Left colon (tissue), 2 donors: ENCODE data around the gene C2orf92. TPM values are rescaled to one million over a fixed set of nuclear protein-coding genes. Genes with fewer than 3 reads are reported as not detected.
"Not testable (repeated sequence)": the region's sequence is repeated elsewhere in the genome, so short reads cannot be mapped to it uniquely, and the experiment has no call there.

Experiments used
- ATAC-seq: fragments of 200-7000 bp; cut with Tn5 transposase; one replicate; pipeline ENCODE4 v1.9.1; 2020; ENCODE audit warnings: mild to moderate bottlenecking, moderate library complexity
- DNase-seq, 2 donors: peaks; one replicate each; pipeline ENCODE4 v3.0.0-alpha.2; 2020
- intact Hi-C, 2 donors: fragments of 100-400 bp; cut with DNase I in 1 of 2; cut with micrococcal nuclease in 1 of 2; formaldehyde crosslinking; loops; one replicate each; pipeline versions ENCODE4 v1.11.2 to v1.14.0; 2022; cut with DNase I, micrococcal nuclease
- total RNA-seq, 2 donors: library from RNA; stranded (reverse); fragmentation: NEBNext Ultra II Directional; extraction: Animal tissue kit (Norgen Biotek cat#: 25700); gene quantifications; one replicate each; pipeline ENCODE4 v1.2.1, GENCODE V29; 2021
- donor health status: DM: no; HTN: no; CAD: no.
- donor health status: DM: yes; HTN: yes; CAD: no.

Gene C2orf92
- total RNA-seq, 2 donors from 2014 or later: 7.2 to 7.8 TPM

DNA sequence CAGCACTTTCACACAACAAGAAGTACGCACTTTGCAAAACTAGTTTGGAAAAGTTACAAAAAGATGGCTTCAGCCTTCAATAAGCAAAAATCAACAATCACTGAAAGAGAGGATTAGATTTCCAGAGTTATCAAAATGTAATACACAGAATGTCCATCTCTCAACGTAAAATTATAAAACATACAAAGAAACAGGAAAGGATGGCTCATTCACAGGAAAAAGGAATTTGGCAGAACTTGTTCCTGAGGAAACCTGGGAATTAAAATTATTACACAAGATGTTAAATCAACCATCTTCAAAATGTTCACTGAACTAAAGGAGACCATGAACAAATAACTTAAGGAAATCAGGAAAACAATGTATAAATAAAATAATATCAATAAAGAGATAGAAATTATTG, 8.0 kb downstream of the C2orf92 start:
- DNase-seq (no peak), ATAC-seq (no peak)

DNA sequence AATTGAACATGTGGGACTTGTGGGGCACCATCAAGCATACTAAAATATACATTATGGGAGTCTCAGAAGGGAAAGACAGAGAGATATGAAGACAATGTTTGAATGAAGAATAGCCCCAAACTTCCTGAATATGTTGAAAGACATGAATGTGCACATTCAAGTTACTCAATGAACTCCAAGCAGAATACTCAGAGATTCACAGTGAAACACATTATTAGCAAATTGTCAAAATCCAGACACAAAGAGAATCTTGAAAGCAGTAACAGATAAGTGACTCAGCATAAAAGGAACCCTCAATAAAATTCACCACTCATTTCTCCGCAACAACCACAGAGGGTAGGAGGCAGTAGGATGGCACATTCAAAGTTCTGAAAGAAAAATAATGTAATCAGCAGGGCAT, 8.8 kb downstream of the C2orf92 start:
- DNase-seq (no peak), ATAC-seq (no peak)
- intact Hi-C loops: no loop called here

More for the DNA sequence above, 8.0 kb downstream of the C2orf92 start:
- intact Hi-C loops: no loop called here

DNA sequence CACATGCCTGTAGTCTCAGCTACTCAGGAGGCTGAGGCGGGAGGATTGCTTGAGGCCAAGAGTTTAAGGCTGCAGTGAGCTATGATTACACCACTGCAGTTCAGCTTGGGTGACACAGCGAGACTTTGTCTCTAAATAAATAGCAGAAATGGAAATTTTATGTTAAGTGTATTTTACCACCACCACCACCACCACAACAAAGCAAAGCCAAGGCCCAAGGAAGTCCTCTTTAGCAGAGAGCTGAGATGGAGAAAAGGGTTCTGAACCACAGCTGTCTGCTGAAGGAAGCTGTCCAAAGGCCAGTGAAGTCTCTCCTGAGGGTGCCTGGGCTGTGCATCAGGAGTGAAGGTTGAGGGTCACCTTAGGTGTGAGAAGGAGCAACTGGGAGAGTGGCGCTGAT, 17.7 kb downstream of the C2orf92 start:
- ATAC-seq, intact Hi-C loops, DNase-seq: not testable (repeated sequence)

DNA sequence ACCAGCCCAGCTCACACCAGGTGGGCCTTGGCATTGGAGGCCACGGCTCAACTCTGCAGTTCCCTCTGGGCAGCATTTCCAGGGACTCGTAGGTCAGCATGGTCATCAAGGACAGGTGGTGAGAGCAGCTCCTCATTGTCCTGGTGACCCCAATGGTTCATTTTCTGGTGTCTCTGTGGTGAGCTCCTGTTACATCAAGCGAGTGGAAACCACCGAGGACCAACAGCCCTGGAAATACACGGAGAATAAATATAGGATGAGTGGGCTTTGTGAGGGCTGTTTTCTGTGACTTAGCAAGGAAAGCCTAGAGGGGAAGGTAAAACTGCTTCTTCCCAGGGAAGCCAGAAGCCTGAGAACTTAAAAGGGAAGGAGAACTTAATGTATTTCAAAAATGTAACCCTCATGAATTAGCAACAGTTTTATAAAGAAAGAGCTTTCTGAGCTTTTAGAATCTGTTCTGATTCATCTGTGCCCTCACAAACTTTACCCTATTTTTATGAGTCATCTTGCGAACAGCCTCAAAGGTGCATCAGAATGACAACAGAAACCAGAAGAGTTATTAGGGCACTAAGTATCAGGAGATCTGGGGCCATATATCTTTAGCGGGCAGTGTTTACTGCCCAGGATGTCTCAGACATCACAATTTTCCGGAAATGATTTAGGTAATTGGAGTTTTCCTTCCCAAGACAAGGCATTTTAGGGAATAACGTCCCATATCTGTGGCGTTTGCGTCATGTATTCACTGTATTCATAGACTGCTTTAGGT, 18.7 kb downstream of the C2orf92 start:
- intact Hi-C loops: no loop called here
- ATAC-seq (no peak), DNase-seq (no peak)

DNA sequence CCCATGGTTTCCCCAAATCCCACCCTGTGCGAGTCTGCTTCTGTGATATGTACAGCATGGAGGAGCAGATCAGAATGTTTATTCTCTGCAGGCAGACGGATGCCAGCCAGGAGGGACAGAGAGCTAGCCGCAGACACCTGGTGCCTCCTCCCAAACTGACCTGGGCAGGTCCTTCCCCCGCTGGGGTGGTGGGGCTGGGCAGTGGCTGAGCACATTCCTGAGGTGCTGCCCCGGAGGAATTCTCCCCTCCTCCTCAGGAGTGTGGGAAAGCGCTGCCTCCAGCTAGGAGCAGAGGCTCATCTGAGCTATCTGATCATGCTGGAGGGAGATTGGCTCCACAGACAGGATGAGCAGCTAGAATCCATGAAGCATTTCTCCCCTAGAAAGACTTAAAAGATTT, 21.7 kb downstream of the C2orf92 start:
- intact Hi-C loops: loop anchor here in 1 of 2 donors (10.0 kb wide), 1 partner anchor 1626 kb away; no protein-coding TSS in a partner anchor
- no peak for DNase-seq
- ATAC-seq: no peak

DNA sequence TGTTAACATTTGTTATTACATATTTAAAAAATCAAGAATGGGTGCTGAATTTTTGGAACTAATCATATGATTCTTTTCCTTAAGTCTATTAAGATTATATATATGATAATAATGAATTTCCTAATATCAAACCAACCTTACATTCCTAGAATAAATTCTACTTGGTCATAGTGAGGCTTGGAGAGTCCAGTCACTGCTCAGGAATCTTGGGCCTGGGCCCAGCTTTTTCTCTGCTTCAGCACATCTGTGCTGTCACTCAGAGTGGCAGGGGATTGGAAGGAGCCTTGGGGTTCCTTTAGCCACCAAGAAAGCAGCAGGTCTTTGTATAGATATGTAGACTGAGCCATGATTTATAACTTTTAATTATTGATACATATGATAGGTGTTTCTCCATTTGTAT, 24.0 kb downstream of the C2orf92 start:
- no peak for ATAC-seq
- intact Hi-C loops: loop anchor here in 1 of 2 donors (10.0 kb wide), 1 partner anchor 1629 kb away; no protein-coding TSS in a partner anchor
- DNase-seq: no peak

DNA sequence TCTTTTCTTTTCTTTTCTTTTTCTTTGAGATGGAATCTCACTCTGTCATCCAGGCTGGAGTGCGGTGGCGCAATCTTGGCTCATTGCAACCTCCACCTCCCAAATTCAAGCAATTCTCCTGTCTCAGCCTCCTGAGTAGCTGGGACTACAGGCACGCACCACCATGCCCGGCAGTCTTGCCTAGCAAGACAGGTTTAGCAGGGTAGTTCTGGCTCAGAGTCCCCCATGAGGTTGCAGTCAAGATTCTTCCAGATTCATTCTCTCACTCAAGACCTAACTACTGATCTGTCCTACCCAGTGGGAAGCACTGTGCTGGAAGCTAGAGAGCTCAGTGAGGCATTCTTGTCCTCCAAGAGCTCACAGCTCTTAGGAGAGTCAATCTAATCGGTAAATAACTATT, 26.2 kb downstream of the C2orf92 start:
- intact Hi-C loops: loop anchor here in 1 of 2 donors (10.0 kb wide), 1 partner anchor 1631 kb away; no protein-coding TSS in a partner anchor
- ATAC-seq (no peak), DNase-seq (no peak)

DNA sequence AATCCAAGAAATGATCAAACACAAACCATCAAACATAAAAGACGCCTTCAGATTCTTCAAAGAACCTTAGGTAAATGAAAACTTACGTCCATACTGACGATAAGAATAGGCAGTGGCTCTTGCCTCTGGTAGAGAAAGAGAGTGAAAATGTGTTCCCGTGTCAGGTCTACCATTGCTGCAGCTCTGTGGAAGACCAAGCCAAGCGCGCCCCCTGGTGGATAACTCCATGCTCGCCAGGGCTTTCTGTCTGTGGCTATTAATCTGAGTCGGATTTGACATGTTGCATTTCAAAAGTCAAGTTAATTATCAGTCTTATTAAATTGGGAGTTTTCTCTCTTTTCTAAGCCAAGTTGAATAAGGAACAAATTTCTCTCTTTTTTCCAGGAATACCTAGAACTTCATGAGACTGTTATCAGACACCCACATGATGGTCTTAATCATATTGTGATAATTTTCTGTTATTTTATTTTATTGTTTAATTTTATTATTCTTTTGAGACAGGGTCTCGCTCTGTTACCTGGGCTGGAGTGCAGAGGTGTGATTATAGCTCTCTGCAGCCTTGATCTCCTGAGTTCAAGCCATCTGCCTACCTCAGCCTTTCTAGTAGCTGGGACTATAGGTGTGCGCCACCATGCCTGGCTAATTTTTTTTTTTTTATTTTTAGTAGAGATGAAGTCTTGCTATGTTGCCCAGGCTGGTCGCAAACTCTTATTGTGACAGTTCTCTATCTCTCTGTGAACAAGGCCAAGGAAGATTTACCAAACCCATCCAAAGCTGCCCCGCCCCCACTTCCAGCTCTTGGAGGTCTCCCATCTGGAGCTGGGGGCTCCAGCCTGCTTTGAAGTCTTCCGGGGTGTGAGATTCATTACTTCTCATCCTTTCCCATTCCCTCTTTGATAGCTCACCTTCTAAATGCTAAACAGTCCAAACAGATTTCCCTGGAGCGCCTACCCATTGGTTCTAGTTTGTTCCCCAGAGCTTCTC, 28.0 kb downstream of the C2orf92 start:
- DNase-seq: peak; percentile 75 to 95
- intact Hi-C loops: loop anchor here in 1 of 2 donors (10.0 kb wide), 1 partner anchor 1633 kb away; no protein-coding TSS in a partner anchor
- peak; percentile 96 for ATAC-seq

DNA sequence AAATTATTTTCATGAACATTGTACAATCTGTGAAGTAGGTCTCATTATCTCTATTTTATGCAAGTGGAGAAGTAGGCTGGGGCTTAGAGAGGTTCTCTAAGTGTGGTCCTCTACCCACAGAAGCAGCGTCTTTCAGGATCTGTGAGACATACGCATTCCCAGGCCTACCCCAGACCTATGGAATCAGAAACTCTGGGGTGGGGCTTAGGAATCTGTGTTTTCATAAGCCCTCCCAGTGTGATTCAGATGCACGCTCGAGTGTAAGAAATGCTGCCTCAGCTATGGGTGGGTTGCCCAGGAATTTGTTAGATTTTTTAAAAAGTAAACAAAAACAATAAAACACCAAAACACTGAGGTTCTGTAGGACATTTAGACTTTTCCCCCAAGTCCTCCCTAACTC, 29.0 kb downstream of the C2orf92 start:
- ATAC-seq (no peak), DNase-seq (no peak)
- intact Hi-C loops: loop anchor here in 1 of 2 donors (10.0 kb wide), 1 partner anchor 1634 kb away; no protein-coding TSS in a partner anchor

DNA sequence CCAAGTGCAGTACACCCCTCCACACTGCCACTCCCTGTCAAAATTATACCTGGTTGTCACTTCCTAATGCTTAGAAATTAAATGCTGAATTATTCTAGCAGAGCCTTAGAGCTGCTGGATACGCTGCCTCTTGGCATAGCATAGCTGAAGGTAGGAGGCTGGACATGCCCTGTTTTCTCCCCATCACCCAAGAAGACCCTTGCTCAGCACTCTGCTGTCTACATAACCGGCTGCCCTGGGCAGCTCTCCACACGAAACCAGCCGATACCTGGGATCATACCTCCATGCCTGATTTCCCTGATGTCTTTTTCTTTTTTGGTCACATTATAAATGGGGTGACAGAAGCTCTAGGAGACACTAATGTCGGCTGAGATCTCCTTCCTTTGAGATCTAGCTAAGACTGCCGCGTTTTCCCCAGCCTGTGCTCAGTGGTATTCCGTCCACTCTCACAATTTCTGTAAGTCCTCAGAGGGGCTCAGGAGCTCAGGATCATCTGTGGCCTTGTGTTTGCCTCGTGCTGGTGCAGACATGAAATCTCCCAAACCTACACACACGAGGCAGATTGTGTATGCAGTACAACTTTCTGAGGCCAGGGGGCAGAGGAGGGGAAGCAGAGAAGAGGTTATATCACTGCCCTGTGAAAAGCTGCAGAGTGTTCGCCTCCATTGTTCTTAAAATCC, 30.4 kb downstream of the C2orf92 start:
- intact Hi-C loops: loop anchor here in 1 of 2 donors (5.0 to 10.0 kb wide), 2 partner anchors 687 to 1635 kb away; no protein-coding TSS in a partner anchor
- ATAC-seq (peak; percentile 82), DNase-seq (peak in 1 of 2 donors; percentile 71)

DNA sequence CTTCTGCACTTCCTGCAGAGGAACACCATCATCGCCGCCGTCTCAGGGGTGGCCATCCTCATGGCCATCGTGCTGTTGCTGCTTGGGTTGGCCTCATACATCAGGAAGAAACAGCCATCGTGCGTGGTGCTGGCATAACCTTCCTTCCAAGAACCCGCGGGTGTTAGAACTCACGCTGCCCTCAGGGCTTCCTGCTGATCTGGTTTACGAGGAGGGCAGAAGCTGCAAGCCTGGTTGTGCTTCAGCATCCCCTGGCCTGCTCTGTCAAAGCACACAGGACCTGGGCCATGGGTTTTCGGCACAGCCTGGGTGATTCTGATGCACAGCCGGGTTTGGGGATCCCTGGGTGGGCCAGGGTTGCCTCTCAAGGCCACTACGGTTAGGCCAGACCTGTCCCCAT, 31.7 kb downstream of the C2orf92 start:
- DNase-seq: no peak
- ATAC-seq: no peak
- intact Hi-C loops: loop anchor here in 1 of 2 donors (5.0 kb wide), 1 partner anchor 686 kb away; no protein-coding TSS in a partner anchor

DNA sequence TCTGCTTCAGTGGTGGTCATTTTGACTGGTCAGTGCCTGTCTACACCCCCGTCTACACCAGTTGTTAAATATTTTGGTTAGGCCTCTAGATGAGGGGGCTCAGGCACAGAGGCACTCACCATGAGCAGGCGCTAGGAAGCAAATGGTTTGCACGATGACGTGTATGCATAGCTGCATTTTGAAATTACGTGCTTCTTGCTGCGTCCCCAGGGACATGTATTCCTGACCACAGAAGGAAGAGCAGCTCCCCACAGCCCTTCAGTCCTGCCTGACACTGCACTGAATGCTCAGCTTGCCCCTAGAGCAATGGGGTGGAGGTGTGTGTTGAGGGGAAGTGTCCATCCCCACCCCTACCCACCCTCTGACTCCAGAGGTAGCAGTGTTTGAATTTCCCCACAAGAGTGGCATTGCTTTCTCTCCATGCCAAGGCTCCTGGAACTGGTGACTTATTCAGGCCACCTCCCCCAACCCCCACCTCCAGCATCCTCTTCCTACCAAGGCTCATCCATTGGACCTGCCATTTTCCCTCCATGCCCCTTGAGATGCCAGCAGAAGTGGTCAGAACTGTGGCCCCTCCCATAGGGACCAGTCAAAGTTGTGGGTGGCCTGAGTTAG, 32.4 kb downstream of the C2orf92 start:
- intact Hi-C loops: loop anchor here in 1 of 2 donors (5.0 kb wide), 1 partner anchor 685 kb away; no protein-coding TSS in a partner anchor
- no peak for DNase-seq

DNA sequence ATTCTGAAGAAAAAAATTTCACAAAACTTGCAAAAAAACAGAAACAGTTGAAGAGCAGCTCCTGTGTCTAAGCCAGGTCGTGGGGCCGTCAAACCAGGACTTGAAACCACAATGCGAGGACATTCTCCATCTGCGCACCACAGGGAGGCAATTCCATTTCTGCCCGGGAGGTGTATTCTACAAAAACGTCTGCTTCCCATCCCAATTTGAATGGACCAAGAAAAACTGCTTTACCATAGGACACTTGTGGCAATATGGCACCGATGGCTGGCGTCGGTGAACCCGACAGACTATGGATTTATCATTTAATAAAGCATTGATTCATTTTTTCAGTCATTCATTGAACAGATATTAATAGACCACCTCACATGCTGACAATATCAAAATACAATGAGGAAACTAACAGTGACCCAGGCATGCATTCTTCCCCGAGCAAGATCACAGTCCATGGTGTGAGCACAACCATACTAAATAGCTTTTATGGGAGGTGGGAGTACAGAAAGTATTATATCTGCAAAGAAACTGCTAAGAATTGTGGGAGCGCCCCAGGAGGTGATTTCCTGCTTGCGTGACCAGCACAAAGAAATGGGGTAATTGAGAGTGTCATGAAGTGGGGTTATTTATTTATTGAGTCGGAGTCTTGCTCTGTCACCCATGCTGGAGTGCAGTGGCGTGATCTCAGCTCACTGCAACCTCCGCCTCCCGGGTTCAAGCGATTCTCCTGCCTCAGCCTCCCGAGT, 33.4 kb downstream of the C2orf92 start:
- intact Hi-C loops: loop anchor here in 1 of 2 donors (5.0 kb wide), 1 partner anchor 684 kb away; no protein-coding TSS in a partner anchor
- ATAC-seq (no peak), DNase-seq (no peak)

More for the DNA sequence above, 32.4 kb downstream of the C2orf92 start:
- ATAC-seq: no peak

DNA sequence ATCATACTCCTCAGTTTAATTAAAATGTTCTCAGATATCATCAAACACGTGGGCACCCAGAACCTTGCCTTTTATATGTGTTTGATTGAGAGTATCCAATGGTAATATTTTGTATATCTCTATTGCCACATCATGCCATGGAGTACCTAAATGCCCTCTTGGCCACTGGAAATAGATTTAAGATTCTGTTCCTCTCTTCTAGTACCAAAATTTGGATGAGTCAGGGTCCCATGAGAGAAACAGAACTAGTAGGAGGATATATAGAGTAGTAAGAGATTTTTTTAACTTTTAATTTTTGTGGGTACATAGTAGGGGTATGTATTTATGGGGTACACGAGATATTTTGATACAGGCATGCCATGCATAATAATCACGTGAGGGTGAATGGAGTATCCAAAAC, 34.2 kb downstream of the C2orf92 start:
- no peak for ATAC-seq
- intact Hi-C loops: loop anchor here in 1 of 2 donors (5.0 kb wide), 1 partner anchor 684 kb away; no protein-coding TSS in a partner anchor
- no peak for DNase-seq

DNA sequence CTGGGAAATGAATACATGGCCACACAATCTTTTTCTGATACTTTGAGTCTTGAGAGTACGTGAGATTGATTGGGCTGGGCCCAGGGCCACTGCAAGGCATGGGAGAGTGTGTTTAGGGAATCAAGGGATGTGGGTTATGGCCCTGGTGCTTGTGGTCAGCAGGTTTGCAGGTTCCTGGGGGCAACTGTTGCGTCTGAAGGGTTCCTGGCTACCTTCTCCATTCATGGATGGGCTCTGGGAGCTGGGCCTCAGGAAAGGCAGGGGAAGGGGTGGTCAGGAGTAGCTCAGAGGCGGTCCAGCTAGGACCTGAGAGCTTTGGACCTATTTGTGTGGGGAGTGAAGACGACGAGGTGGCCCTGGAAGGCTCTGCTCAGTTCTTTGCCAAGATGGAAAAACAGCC, 35.5 kb downstream of the C2orf92 start:
- DNase-seq (no peak), ATAC-seq (no peak)

DNA sequence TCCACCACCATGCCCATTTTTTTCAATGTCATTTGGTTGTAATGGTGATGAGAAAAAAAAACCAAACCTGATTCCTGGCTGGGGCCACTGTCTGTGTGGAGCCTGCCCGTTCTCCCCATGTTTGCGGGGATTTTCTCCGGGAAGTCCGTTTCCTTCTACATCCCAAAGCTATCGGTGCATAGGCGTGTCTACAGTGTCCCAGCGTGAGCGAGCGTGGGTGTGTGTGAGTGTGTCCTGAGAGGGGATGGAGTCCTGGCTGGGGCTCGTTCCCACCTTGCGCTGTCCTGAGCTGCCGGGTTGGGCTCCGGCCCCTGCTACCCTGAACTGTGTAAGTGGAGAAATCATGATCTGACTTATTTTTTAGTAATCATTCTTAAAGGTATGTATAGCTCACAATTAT, 36.6 kb downstream of the C2orf92 start:
- intact Hi-C loops: no loop called here
- no peak for DNase-seq
- ATAC-seq: no peak

More for the DNA sequence above, 35.5 kb downstream of the C2orf92 start:
- intact Hi-C loops: loop anchor here in 1 of 2 donors (5.0 kb wide), 1 partner anchor 682 kb away; no protein-coding TSS in a partner anchor

DNA sequence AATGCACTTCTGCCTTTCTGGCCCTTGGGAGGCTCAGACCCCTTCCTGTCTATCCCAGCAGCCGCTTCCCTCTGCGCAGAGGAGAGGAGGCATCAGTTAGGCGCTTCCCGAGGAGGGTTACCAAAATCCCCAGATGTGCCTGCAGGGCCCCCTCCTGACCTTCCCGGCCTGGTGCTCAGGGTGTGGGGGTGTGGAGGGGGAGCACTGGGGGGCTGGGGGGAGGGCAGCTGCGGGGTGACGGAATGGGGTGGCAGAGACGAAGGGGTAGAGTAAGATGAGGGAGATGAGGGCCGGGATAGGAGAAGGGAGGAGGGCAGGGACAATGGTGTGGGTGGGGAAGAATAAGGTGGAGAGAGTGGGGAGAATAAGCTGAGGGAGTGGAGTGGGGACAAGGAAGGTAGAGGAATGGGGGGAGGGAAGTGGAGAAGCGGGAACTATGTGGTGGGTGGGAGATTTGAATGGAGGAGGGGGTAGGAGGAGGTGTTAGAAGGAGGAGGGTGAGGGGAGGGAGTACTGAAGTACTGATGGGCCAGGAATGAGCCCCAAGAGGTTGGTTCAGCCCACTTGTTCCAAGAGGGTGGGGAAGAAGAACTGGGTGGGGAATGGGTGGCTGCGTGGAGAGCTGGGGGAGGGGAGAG, 37.3 kb downstream of the C2orf92 start:
- DNase-seq: no peak
- intact Hi-C loops: no loop called here
- ATAC-seq: no peak
